ENCODE measurements around the gene NDUFS2. TPM values are rescaled to one million over a fixed set of nuclear protein-coding genes. Genes with fewer than 3 reads are reported as not detected.
"Not testable (repeated sequence)": the region's sequence is repeated elsewhere in the genome, so short reads cannot be mapped to it uniquely, and the experiment has no call there.

Gene NDUFS2
- total RNA-seq, 1 donor, result 65.4 TPM

DNA sequence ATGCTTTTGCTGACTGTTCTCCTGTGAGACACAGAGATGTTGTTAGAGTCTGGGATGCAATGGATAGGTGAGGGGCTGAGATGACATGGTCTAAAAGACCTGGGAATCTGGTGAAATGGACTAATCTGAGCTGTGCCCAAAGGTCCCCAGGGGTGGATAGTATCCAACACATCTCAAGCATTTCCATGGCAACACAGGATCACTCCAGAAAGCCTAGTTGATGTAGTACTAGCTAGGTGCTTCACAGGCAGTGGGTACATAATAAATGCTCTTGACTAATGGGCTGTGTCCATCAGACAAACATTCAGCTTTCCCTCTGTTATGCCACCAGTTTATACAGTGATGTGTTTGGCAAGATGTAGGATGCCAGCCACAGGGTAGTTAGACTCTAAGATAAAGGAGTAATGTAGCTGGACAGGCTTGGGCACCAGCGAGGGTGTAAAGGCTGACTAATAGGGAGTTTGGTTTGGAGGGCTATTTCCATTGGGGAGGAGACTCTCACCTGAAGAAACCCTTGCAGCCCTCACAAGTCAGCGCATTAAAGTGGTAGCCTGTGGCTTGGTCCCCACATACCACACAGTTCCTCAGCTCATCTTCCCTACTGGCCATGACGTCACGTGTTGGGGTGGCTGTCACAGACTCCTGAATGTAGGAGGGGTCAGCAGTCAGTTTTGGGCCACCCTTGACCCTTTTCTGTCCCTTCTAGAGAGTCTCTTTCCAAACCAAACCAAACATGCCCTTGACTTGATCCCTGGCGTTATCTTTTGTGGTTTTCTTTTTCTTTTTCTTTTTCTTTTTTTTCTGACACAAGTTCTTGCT, 34.0 kb downstream of the NDUFS2 start:
- no peak overlapping the region for H3K4me3 ChIP-seq (ENCODE audit: low read depth, low read length)
- TF ChIP-seq, protein P1, sequence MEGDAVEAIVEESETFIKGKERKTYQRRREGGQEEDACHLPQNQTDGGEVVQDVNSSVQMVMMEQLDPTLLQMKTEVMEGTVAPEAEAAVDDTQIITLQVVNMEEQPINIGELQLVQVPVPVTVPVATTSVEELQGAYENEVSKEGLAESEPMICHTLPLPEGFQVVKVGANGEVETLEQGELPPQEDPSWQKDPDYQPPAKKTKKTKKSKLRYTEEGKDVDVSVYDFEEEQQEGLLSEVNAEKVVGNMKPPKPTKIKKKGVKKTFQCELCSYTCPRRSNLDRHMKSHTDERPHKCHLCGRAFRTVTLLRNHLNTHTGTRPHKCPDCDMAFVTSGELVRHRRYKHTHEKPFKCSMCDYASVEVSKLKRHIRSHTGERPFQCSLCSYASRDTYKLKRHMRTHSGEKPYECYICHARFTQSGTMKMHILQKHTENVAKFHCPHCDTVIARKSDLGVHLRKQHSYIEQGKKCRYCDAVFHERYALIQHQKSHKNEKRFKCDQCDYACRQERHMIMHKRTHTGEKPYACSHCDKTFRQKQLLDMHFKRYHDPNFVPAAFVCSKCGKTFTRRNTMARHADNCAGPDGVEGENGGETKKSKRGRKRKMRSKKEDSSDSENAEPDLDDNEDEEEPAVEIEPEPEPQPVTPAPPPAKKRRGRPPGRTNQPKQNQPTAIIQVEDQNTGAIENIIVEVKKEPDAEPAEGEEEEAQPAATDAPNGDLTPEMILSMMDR (IDR thresholded peaks at IDR 0.05; ENCODE audit: insufficient read depth, low read length), result no peak
- DNase-seq (ENCODE audit: low read depth), result no peak

DNA sequence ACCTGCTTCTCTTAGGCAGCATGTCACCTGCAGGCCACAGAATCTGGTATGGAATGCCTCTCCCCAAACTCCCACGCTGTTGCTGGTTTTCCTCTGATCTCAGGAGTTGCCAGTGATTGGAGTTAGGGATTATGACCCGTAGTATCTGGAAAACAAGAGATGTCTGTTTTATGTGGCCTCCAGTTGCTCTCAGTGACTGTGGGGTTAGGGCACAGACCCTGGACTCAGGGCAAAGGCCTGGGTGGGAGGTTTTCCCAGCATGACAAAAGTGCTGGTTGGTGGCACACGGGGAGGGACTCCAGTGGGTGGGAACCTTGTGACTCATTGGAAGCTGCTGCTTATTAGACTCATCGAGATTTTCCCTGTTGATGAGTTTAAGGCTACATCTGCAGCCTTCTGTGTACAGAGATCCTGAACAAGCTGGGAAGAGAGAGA, 35.9 kb downstream of the NDUFS2 start, which contains the start of gene NR1I3:
Gene NR1I3, minus strand, starts transcription at position 165 of the 435 bp plus-strand sequence. CDS start 1,638 bp downstream, outside the sequence.
- TF ChIP-seq, protein P1 (IDR thresholded peaks at IDR 0.05; ENCODE audit: insufficient read depth, low read length), result no peak
- H3K4me3 ChIP-seq (ENCODE audit: low read depth, low read length), result no peak within 1 kb of the TSS
- DNase-seq (ENCODE audit: low read depth), result no peak

DNA sequence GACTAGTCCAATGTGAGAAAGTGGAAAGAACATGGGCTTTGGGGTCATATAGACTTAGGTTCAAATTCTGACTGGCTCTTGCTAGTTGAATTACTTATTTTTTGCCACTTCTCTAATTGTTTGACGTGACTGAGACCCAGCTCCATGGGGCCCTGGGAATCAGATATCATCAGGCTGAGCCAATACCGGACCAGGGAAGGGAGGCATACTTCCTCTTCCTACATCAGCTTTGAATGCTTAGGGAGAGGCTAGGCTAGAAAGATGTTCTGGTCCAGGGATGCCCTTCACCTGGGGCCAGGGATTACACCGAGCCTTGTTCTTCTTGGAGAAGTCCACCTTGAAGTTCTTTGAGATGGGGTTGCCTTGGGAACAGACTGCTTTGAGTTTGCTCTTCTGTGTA, 39.5 kb downstream of the NDUFS2 start:
- TF ChIP-seq, protein P1 (IDR thresholded peaks at IDR 0.05; ENCODE audit: insufficient read depth, low read length), result no peak
- no peak overlapping the region for H3K4me3 ChIP-seq (ENCODE audit: low read depth, low read length)
- no peak for DNase-seq (ENCODE audit: low read depth)

DNA sequence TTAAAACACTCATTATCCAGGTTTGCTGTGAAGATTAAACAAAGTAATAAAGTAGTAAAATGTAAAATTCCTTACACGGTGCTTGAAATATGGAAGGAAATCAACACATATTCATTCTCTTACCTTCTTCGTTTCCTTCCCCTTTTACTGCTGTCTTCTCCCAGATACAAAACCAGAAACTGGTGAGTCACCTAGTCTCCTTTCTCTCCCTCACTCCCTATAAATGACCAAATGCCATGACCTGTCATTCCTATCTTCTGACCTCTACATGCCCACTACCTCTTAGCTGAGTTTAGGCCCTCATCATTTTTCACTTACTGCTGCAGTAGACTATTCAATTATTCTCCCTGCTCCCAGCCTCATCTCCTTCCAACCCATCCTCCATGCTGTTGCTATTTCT, 40.1 kb downstream of the NDUFS2 start:
- TF ChIP-seq, protein P1 (IDR thresholded peaks at IDR 0.05; ENCODE audit: insufficient read depth, low read length), result no peak
- DNase-seq (ENCODE audit: low read depth), result no peak
- no peak overlapping the region for H3K4me3 ChIP-seq (ENCODE audit: low read depth, low read length)

DNA sequence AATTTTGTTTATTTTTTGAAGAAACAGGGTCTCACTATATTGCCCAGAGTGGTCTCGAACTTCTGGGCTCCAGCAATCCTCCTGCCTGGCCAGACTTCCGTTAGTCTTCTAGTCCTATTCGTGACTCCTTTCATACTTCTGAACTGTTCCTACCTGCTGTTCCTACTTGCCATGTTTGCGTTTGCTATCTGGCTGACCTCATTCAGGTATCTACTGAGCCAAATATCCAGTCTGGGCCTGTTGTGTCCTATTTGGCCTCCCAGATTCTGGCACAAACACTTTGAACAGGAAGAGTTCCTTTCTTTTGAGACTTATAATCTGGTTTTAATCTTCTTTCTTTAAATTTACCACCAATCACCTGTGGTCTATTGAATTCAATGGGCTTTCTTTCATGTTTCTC, 42.7 kb downstream of the NDUFS2 start:
- no peak overlapping the region for H3K4me3 ChIP-seq (ENCODE audit: low read depth, low read length)
- no peak for DNase-seq (ENCODE audit: low read depth)
- TF ChIP-seq, protein P1 (IDR thresholded peaks at IDR 0.05; ENCODE audit: insufficient read depth, low read length), result no peak

DNA sequence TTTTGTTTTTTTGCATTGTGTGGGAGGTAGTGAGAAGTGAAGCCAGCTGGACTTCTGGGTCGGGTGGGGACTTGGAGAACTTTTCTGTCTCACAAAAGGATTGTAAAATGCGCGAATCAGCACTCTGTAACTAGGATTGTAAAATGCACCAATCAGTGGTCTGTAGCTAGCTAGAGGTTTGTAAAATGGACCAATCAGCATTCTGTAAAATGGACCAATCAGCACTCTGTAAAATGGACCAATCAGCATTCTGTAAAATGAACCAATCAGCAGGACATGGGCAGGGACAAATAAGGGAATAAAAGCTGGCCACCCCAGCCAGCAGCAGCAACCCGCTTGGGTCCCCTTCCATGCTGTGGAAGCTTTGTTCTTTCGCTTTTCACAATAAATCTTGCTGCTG, 47.9 kb downstream of the NDUFS2 start:
- not testable (repeated sequence) for DNase-seq (ENCODE audit: low read depth); H3K4me3 ChIP-seq (ENCODE audit: low read depth, low read length)

DNA sequence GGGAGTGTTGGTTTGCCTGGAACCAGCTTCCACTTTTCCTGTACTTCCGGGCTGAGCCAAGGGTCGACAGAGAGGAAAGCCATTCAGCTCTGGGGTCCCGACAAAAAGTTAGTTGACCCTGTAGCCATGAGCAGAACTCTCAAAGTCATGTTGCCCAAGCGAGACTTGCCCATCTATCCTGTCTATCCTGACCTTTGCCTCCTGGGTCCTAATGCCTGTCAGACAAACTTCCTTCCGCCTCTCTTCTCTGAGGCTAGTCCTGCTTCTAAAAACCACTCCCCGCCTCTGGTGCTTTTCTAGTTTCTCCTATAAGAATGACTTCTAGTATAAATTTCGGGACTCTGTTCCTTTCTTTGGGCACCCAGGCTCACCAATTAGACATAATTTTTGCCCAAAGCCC, 48.7 kb downstream of the NDUFS2 start:
- no peak for DNase-seq (ENCODE audit: low read depth)
- TF ChIP-seq, protein P1 (IDR thresholded peaks at IDR 0.05; ENCODE audit: insufficient read depth, low read length), result no peak
- no peak overlapping the region for H3K4me3 ChIP-seq (ENCODE audit: low read depth, low read length)
